Lower leg skin (tissue), 3 donors: Measurements from ENCODE around the gene SLC34A3.

Experiments used
- CTCF ChIP-seq, 3 donors: fragments of 450-650 bp; IDR thresholded peaks; one replicate each; pipeline ENCODE4 v1.5.1; 2016; ENCODE audit warnings: antibody characterized with exemption in 3 of 3, mild to moderate bottlenecking in 3 of 3, moderate library complexity in 2 of 3
- POLR2A ChIP-seq, 2 donors: fragments of 450-650 bp; IDR thresholded peaks; one replicate each; pipeline ENCODE4 v1.6.1; 2016 to 2017; ENCODE audit warnings: antibody characterized with exemption in 2 of 2, mild to moderate bottlenecking in 1 of 2, moderate library complexity in 1 of 2

GRCh38 chr9:137198902-137199283 lies 31.8 kb upstream of the SLC34A3 start:
- TF ChIP-seq CTCF (IDR thresholded peaks at IDR 0.05): no peak
- TF ChIP-seq POLR2A (IDR thresholded peaks at IDR 0.05): no peak
